ENCODE data around the gene EFCAB5. TPM values are rescaled to one million over a fixed set of nuclear protein-coding genes. Genes with fewer than 3 reads are reported as not detected.
"Not testable (repeated sequence)": the region's sequence is repeated elsewhere in the genome, so short reads cannot be mapped to it uniquely, and the experiment has no call there.

EFCAB5 gene
- 1 to 10 TPM in 1 of 4 donors, under 1 TPM in 1, not detected in 2; 0.10 to 2.7 TPM for polyA plus RNA-seq
- long read RNA-seq, donor 1 = 0 reads
- long read RNA-seq, donor 2 = 0 reads
- long read RNA-seq, donor 3, partial matches to known transcripts = 0 of 2 reads
- long read RNA-seq, donor 3, other reads (novel, unspliced or antisense) = 0 of 2 reads
- long read RNA-seq, donor 4 = 0 reads
- long read RNA-seq, donor 5 = 0 reads
- long read RNA-seq, donor 6 = 0 reads
- long read RNA-seq, donor 7 = 0 reads
- long read RNA-seq, donor 8 = 0 reads
- long read RNA-seq, donor 9 = 0 reads
- long read RNA-seq, donor 10 = 0 reads

- Histone ChIP-seq H3K4me1 (ENCODE audit: control insufficient read depth in 3 of 3, insufficient read depth in 2 of 3, low read depth in 1 of 3, low read length in 2 of 3) (no peaks in the 10 kb centered on the region), H3K9me3 (ENCODE audit: control insufficient read depth in 2 of 2, insufficient read depth in 1 of 2, low read depth in 1 of 2, low read length in 1 of 2) (no peaks in the 10 kb centered on the region), H3K36me3 (ENCODE audit: control insufficient read depth in 3 of 3, insufficient read depth in 2 of 3, low read depth in 1 of 3, low read length in 3 of 3) (no peaks in the 10 kb centered on the region), H3K27ac (ENCODE audit: low read depth in 1 of 3, low read length in 2 of 3) (no peak within 1 kb of the TSS), H3K27me3 (ENCODE audit: control insufficient read depth in 3 of 3, insufficient read depth in 3 of 3, low read length in 3 of 3) (no peaks in the 10 kb centered on the region), H3K4me3 (ENCODE audit: low read depth in 1 of 3, low read length in 3 of 3) (no peak within 1 kb of the TSS)
- no peak for FAIRE-seq
- WGBS, 3 donors = 16 to 55% (median 39%) methylated on average over 1 of the region's 1 CpG
- DNase-seq = no peak
Measured at GRCh38 chr17:29941334-29941733, at the start of gene EFCAB5. Gene EFCAB5, plus strand, starts transcription at chr17:29941634. Its CDS starts 163 bp downstream, at chr17:29941797.

DNA sequence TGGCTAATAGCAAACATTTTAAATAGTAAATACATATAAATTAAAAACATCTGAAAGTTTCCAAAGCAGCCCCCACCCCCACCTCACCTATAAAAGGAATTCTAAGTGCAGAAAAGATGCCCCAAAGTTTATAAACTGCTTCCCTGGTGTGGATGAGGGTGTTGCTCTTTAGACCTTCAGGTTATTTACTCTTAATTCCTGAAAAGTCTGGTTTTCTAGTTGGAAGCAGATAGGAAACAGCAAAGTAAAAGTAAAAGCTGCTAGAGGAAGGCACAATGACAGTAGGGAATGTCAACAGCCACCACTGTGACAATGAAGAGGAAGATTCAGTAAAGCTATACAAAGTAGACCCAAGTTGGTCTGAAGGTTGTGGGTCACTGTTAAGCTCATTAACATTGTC lies 49.2 kb upstream of the EFCAB5 start:
- no peak for FAIRE-seq
- Histone ChIP-seq H3K27me3 (ENCODE audit: control insufficient read depth in 3 of 3, insufficient read depth in 3 of 3, low read length in 3 of 3) (no peaks in the 10 kb centered on the region), H3K4me1 (ENCODE audit: control insufficient read depth in 3 of 3, insufficient read depth in 2 of 3, low read depth in 1 of 3, low read length in 2 of 3) (no peaks in the 10 kb centered on the region), H3K4me3 (ENCODE audit: low read depth in 1 of 3, low read length in 3 of 3) (no peak overlapping the region), H3K36me3 (ENCODE audit: control insufficient read depth in 3 of 3, insufficient read depth in 2 of 3, low read depth in 1 of 3, low read length in 3 of 3) (no peaks in the 10 kb centered on the region), H3K9me3 (ENCODE audit: control insufficient read depth in 2 of 2, insufficient read depth in 1 of 2, low read depth in 1 of 2, low read length in 1 of 2) (peaks cover 0 to 4% of the 10 kb centered on the region in 2 donors), H3K27ac (ENCODE audit: low read depth in 1 of 3, low read length in 2 of 3) (no peak overlapping the region)
- no peak for DNase-seq

GRCh38 chr17:29897136-29897535 lies 44.3 kb upstream of the EFCAB5 start:
- WGBS, 3 donors = 93 to 96% (median 94%) methylated on average over 4 of the region's 4 CpGs
- not testable (repeated sequence) for DNase-seq; H3K36me3 ChIP-seq (ENCODE audit: control insufficient read depth in 3 of 3, insufficient read depth in 2 of 3, low read depth in 1 of 3, low read length in 3 of 3); H3K9me3 ChIP-seq (ENCODE audit: control insufficient read depth in 2 of 2, insufficient read depth in 1 of 2, low read depth in 1 of 2, low read length in 1 of 2); H3K4me3 ChIP-seq (ENCODE audit: low read depth in 1 of 3, low read length in 3 of 3); H3K4me1 ChIP-seq (ENCODE audit: control insufficient read depth in 3 of 3, insufficient read depth in 2 of 3, low read depth in 1 of 3, low read length in 2 of 3); H3K27ac ChIP-seq (ENCODE audit: low read depth in 1 of 3, low read length in 2 of 3); H3K27me3 ChIP-seq (ENCODE audit: control insufficient read depth in 3 of 3, insufficient read depth in 3 of 3, low read length in 3 of 3); FAIRE-seq

- peaks cover 0 to 2% (median 0%) of the 10 kb centered on the region in 3 donors for H3K4me1 ChIP-seq (ENCODE audit: control insufficient read depth in 3 of 3, insufficient read depth in 2 of 3, low read depth in 1 of 3, low read length in 2 of 3)
Measured at GRCh38 chr17:29903471-29903870, 38.0 kb upstream of the EFCAB5 start.

DNA sequence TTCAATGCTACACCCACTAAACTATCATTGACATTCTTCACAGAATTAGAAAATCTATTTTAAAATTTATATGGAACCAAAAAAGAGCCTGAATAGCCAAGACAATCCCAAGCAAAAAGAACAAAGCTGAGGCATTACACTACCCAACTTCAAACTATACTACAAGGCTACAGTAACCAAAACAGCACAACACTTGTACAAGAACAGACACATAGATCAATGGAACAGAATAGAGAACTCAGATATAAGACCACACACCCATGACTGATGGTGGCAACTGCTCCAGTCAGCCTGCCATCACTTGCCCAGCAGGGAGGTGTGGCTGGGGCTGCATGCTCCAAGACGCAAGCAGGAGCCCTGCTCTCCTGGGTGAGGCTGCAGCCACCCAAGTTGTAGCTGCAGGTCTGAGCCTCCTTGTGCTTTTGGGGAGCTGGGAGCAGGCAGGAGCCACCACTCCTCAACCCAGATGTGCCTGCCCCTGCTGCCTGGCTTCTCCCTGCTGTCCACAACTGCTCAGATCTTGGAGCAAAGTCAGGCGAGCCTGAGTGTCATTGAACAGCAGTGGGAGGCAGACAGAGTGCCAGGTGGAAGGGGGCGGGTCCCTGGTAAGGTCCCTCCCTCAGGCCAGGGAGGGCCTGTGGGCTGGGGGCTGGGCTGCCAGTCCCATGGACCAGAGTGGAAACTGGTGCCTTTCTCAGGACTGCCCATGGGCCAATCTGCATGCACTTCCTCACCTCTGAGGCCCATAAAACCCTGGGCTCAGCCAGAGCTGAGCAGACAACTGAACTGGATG lies 36.2 kb upstream of the EFCAB5 start:
- peaks cover 0 to 11% of the 10 kb centered on the region in 2 donors for H3K9me3 ChIP-seq (ENCODE audit: control insufficient read depth in 2 of 2, insufficient read depth in 1 of 2, low read depth in 1 of 2, low read length in 1 of 2)
- H3K27me3 ChIP-seq (ENCODE audit: control insufficient read depth in 3 of 3, insufficient read depth in 3 of 3, low read length in 3 of 3) = no peaks in the 10 kb centered on the region
- 98 to 100% (median 98%) methylated on average over 3 of the region's 3 CpGs for WGBS, 3 donors
- peaks cover 0 to 2% (median 0%) of the 10 kb centered on the region in 3 donors for H3K4me1 ChIP-seq (ENCODE audit: control insufficient read depth in 3 of 3, insufficient read depth in 2 of 3, low read depth in 1 of 3, low read length in 2 of 3)
- no peak overlapping the region for H3K27ac ChIP-seq (ENCODE audit: low read depth in 1 of 3, low read length in 2 of 3)
- no peak for DNase-seq
- peaks cover 0 to 5% (median 0%) of the 10 kb centered on the region in 3 donors for H3K36me3 ChIP-seq (ENCODE audit: control insufficient read depth in 3 of 3, insufficient read depth in 2 of 3, low read depth in 1 of 3, low read length in 3 of 3)
- no peak overlapping the region for H3K4me3 ChIP-seq (ENCODE audit: low read depth in 1 of 3, low read length in 3 of 3)
- FAIRE-seq = no peak

More at GRCh38 chr17:29903471-29903870, 38.0 kb upstream of the EFCAB5 start:
- Histone ChIP-seq H3K27ac (ENCODE audit: low read depth in 1 of 3, low read length in 2 of 3) (no peak overlapping the region), H3K36me3 (ENCODE audit: control insufficient read depth in 3 of 3, insufficient read depth in 2 of 3, low read depth in 1 of 3, low read length in 3 of 3) (peaks cover 0 to 5% (median 0%) of the 10 kb centered on the region in 3 donors), H3K4me3 (ENCODE audit: low read depth in 1 of 3, low read length in 3 of 3) (no peak overlapping the region), H3K9me3 (ENCODE audit: control insufficient read depth in 2 of 2, insufficient read depth in 1 of 2, low read depth in 1 of 2, low read length in 1 of 2) (peaks cover 0 to 11% of the 10 kb centered on the region in 2 donors), H3K27me3 (ENCODE audit: control insufficient read depth in 3 of 3, insufficient read depth in 3 of 3, low read length in 3 of 3) (no peaks in the 10 kb centered on the region)
- DNase-seq = no peak
- WGBS, 3 donors = 94 to 97% (median 95%) methylated on average over 2 of the region's 2 CpGs
- no peak for FAIRE-seq

- Histone ChIP-seq H3K4me3 (ENCODE audit: low read depth in 1 of 3, low read length in 3 of 3) (no peak overlapping the region), H3K27me3 (ENCODE audit: control insufficient read depth in 3 of 3, insufficient read depth in 3 of 3, low read length in 3 of 3) (no peaks in the 10 kb centered on the region), H3K27ac (ENCODE audit: low read depth in 1 of 3, low read length in 2 of 3) (no peak overlapping the region), H3K9me3 (ENCODE audit: control insufficient read depth in 2 of 2, insufficient read depth in 1 of 2, low read depth in 1 of 2, low read length in 1 of 2) (peaks cover 0 to 11% of the 10 kb centered on the region in 2 donors), H3K4me1 (ENCODE audit: control insufficient read depth in 3 of 3, insufficient read depth in 2 of 3, low read depth in 1 of 3, low read length in 2 of 3) (peaks cover 0 to 2% (median 0%) of the 10 kb centered on the region in 3 donors), H3K36me3 (ENCODE audit: control insufficient read depth in 3 of 3, insufficient read depth in 2 of 3, low read depth in 1 of 3, low read length in 3 of 3) (peaks cover 0 to 5% (median 0%) of the 10 kb centered on the region in 3 donors)
- DNase-seq (no peak), FAIRE-seq (no peak)
- 97% methylated on average over 3 of the region's 3 CpGs for WGBS, 3 donors
Measured at GRCh38 chr17:29905879-29906167, 35.6 kb upstream of the EFCAB5 start.

- no peaks in the 10 kb centered on the region for H3K4me1 ChIP-seq (ENCODE audit: control insufficient read depth in 3 of 3, insufficient read depth in 2 of 3, low read depth in 1 of 3, low read length in 2 of 3)
- H3K9me3 ChIP-seq (ENCODE audit: control insufficient read depth in 2 of 2, insufficient read depth in 1 of 2, low read depth in 1 of 2, low read length in 1 of 2) = peaks cover 0 to 11% of the 10 kb centered on the region in 2 donors
- H3K4me3 ChIP-seq (ENCODE audit: low read depth in 1 of 3, low read length in 3 of 3) = no peak overlapping the region
- FAIRE-seq = no peak
- no peaks in the 10 kb centered on the region for H3K27me3 ChIP-seq (ENCODE audit: control insufficient read depth in 3 of 3, insufficient read depth in 3 of 3, low read length in 3 of 3)
- H3K27ac ChIP-seq (ENCODE audit: low read depth in 1 of 3, low read length in 2 of 3) = no peak overlapping the region
- peaks cover 0 to 5% (median 0%) of the 10 kb centered on the region in 3 donors for H3K36me3 ChIP-seq (ENCODE audit: control insufficient read depth in 3 of 3, insufficient read depth in 2 of 3, low read depth in 1 of 3, low read length in 3 of 3)
- no peak for DNase-seq
- WGBS, 3 donors = 94 to 100% (median 96%) methylated on average over 2 of the region's 2 CpGs
Measured at GRCh38 chr17:29906969-29907368, 34.5 kb upstream of the EFCAB5 start.

DNA sequence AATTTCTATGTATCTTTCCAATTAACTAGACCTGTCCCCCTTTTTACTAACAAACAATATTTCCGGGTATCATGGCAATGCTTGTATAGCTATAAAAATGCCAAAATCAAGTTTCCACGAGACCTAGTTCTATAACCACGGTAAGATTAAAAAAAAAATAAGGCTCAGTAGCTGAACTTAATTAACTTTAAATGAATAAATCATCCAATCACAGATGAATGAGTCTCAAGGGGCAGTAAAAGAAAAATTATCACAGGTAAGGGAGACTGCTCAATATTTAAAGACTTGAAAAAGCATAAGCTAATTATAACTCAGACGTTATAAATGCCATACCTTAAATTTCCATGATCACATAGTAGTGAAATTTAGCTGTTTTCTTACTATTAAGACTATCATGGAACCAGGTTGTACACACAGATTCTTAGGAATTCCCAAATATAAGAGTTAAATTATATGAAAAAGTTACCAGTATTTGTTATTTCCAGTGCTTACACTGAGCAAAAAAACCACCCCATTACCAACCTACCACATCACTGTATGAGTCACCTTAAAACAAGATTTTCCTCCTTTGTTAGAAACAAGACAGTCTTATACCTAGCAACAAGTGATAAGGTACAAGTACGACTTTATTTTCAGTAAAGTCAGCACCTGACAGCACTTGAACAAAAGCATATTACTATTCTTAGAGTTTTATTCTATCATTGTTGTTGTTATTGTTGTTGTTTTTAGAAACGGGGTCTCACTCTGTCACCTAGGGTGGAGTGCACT lies 32.0 kb upstream of the EFCAB5 start:
- no peak overlapping the region for H3K4me3 ChIP-seq (ENCODE audit: low read depth in 1 of 3, low read length in 3 of 3)
- WGBS, 3 donors = 83 to 88% (median 85%) methylated on average over 6 of the region's 6 CpGs
- no peak overlapping the region for H3K27ac ChIP-seq (ENCODE audit: low read depth in 1 of 3, low read length in 2 of 3)
- H3K9me3 ChIP-seq (ENCODE audit: control insufficient read depth in 2 of 2, insufficient read depth in 1 of 2, low read depth in 1 of 2, low read length in 1 of 2) = peaks cover 0 to 11% of the 10 kb centered on the region in 2 donors
- H3K27me3 ChIP-seq (ENCODE audit: control insufficient read depth in 3 of 3, insufficient read depth in 3 of 3, low read length in 3 of 3) = no peaks in the 10 kb centered on the region
- H3K36me3 ChIP-seq (ENCODE audit: control insufficient read depth in 3 of 3, insufficient read depth in 2 of 3, low read depth in 1 of 3, low read length in 3 of 3) = peaks cover 0 to 5% (median 2%) of the 10 kb centered on the region in 3 donors
- no peak for DNase-seq
- FAIRE-seq = no peak
- H3K4me1 ChIP-seq (ENCODE audit: control insufficient read depth in 3 of 3, insufficient read depth in 2 of 3, low read depth in 1 of 3, low read length in 2 of 3) = no peaks in the 10 kb centered on the region
